GM21526 (cell line): Measurements from ENCODE around the gene IQSEC1.
A peak's percentile ranks its signal among the peaks of the same experiment; 100 is the strongest.
"Not testable (repeated sequence)": the region's sequence is repeated elsewhere in the genome, so short reads cannot be mapped to it uniquely, and the experiment has no call there.

Source experiments
- ATAC-seq: cut with Tn5 transposase; IDR thresholded peaks from one replicate; pipeline ENCODE4 v1.9.1; 2021; ENCODE audit warnings: moderate library complexity; ENCODE audit not compliant: unreplicated experiment, low FRiP score

The IQSEC1 gene

GRCh38 chr3:12886106-12886679 is 187.0 kb downstream of the IQSEC1 start:
- no peak for ATAC-seq

DNA sequence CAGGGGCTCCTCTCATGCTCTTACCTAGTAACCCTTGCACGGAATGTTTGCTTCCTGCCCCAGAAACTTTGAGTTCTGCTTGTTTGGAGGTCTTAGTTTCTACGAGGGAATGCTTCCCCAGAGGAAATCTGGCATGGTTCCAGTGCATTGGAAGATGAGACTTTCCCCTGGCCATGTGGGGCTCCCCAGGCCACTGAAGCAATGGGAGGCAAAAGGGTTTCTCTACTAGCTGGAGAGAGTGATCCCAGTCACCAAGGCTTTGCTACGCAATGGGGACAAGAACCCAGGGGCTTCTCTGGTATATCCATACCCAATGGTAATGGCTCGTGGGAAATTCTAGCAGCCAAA is 187.7 kb downstream of the IQSEC1 start:
- no peak for ATAC-seq

DNA sequence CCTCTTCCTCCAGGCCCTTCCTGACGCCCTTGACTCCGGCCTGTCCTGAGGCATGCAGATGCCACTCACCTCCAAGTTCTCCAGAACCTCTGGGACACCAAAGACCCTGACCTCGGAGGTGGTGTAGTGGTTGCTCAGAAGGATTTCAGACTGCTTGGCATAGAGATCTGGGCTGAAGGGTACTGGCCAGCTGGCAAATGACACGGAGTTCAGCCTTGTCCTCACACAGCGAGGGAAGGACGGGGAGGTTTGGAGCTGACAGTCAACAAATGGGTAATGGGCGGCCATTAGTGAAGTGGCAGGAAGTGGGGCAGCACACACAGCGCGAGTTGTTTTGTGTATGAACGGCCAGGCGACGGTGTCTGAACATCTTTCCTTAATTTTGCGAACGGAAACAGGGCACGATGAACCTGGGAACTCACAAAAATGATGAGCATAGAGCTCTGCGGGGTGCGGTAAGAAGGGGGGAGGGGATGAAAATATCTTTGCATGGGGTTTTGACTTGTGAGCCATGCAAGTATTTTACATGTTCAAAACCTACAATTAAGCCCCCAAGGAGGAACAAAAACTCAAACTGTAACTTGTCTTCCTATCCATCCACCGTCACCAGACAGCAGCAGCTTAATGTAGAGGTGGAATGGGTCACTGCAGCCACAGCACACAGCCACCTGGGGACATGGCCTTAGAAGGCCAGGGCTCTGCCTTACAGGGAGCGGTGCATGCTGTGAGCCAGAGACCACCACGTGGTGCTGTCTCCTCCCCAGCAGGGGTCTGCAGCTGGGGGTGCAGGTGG is 188.2 kb downstream of the IQSEC1 start:
- no peak for ATAC-seq

DNA sequence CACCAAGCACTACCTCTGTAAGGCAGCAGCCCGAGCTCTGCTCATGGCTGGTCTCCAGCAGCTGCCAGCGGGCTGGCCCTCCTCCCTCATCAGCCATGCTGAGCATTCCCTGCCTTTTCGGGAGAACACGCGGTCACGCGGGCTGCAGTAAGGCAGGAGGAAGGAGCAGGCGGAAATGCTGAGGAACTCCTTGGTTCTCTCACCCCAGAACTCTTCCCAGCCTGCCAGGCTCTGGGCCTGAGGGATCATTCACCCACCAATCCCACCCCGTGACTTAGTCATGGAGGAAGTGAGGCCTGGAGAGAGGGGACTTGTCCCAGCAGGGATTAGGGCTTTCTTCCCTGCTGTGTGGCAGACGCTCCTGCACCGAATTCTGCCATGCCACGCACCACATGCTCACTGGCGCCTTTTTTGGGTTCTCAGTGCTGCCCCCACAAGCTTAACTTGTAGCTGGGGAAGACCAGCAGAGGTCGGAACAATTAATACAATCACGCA is 189.0 kb downstream of the IQSEC1 start:
- ATAC-seq: no peak

- no peak for ATAC-seq
These were observed 190.6 kb downstream of the IQSEC1 start for GRCh38 chr3:12882336-12883310.

DNA sequence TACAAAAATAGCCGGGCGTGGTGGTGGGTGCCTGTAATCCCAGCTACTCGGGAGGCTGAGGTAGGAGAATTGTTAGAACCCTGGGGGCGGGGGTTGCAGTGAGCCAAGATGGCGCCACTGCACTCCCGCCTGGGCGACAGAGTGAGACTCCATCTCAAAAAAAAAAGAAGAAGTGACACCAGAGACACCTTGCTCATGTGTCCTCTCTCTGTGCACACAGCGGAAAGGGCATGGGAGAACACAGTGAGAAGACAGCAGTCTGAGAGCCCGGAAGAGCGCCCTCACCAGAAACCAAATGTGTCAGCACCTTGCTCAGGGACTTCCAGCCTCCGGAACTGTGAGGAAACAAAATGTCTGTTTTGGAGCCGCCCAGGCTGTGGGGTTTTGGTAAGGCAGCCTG is 191.4 kb downstream of the IQSEC1 start:
- peak; percentile 74 for ATAC-seq

- ATAC-seq: no peak
These were observed 193.9 kb downstream of the IQSEC1 start for GRCh38 chr3:12879191-12879815.

- not testable (repeated sequence) for ATAC-seq
These were observed 194.5 kb downstream of the IQSEC1 start for GRCh38 chr3:12878758-12879157.

- no peak for ATAC-seq
These were observed 195.1 kb downstream of the IQSEC1 start for GRCh38 chr3:12878141-12878574.

GRCh38 chr3:12877040-12877439 is 196.2 kb downstream of the IQSEC1 start:
- ATAC-seq: no peak

- ATAC-seq: no peak
These were observed 197.1 kb downstream of the IQSEC1 start for GRCh38 chr3:12875857-12876836.

DNA sequence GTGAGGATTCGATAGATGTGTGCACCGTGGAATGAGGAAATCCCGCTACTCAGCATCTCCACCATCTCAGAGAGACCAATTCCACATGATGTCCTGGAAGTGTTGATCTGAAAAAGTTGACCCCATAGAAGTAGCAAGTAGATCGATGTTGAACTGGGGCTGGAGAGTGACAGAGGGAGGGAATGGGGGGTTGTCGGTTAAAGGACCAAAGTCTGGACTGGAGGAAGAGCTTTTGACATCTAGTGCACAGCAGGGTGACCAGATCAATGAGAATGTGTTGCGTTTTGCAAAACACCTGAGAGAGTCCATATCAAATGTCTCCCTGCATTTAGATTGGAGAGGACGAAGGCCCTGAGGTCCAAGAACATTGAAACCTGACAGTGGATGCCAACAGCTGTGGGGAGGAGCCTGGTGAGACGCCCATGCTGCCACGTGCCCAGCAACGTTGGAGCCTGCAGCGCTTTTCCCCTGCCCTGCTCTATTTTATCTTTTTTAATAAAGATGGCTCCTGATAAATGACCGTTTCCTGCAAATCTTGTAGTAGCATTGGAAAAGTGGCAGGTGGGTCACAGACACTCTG is 201.7 kb downstream of the IQSEC1 start:
- ATAC-seq: no peak

- no peak for ATAC-seq
These were observed 202.3 kb downstream of the IQSEC1 start for GRCh38 chr3:12870942-12871341.

- ATAC-seq: no peak
These were observed 204.1 kb downstream of the IQSEC1 start for GRCh38 chr3:12869035-12869621.

DNA sequence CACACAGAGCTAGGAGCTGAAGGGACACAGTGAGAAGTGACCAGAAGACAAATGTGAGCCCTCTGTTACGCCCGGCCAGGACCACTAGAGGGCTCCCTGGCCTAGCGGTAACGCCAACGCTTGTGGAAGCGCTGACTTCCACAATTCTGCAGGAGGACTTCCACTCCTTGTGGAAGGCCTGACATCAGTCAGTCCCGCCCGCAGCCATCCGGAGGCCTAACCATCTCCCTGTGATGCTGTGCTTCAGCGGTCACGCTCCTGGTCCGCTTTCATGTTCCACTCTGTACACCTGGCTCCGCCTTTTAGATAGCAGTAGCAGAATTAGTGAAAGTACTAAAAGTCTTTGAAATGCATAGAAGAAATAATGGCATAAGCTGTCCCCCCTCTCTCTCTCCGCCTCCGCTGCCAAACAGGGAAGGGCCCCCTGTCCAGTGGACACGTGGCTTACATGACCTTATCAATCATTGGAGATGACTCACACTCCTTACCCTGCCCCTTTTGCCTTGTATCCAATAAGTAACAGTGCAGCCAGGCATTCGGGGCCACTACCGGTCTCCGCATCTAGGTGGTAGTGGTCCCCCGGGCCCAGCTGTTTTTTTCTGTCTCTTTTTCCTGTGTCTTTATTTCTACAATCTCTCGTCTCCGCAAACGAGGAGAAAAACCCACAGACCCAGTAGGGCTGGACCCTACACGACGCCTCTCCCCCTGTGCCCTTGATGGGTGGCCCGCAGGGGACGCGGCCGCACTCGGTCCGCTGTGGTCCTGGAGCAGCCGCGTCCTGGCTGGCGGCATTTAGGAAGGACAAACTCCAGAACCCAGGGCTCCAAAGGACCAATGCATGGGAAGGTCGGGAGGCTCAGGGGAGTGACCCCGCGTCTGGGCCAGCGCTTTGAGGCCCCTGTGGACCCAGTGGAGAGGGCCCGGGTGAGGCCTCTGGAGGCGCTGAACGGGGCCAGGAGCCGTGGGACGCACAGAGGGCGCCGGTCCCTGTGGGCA is 204.9 kb downstream of the IQSEC1 start:
- ATAC-seq: peak; percentile 51

DNA sequence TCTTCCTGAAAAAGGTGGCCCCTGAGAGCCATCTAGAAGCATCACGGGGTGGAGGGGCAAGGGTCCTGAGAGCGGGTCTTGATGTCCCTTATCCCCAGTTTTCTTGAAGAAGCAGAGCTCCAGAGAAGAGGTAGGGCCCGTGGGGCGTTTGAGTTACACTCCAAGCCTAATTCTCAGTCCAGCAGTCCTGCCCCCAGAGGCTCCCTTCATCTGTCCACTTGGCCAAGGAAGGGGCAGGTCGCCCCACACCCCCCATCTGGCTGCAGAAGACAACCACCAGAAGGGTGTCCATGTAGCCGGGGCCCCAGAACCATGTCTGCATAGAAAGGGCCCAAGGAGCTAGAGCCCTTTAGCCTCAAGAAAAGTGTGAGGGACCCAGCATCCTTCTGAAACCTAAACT is 206.4 kb downstream of the IQSEC1 start:
- no peak for ATAC-seq

- ATAC-seq: no peak
These were observed 208.0 kb downstream of the IQSEC1 start for GRCh38 chr3:12865271-12865670.
